Right lobe of liver (tissue), 6 donors: ENCODE results near the gene FITM2. TPM values are rescaled to one million over a fixed set of nuclear protein-coding genes. Genes with fewer than 3 reads are reported as not detected.

Experiments
- ATAC-seq, 4 donors: fragments of 200-7000 bp; cut with Tn5 transposase; one replicate each; pipeline ENCODE4 v1.9.1; 2020; ENCODE audit warnings: mild to moderate bottlenecking in 4 of 4, moderate library complexity in 4 of 4
- DNase-seq, 3 donors: peaks; one replicate each; pipeline ENCODE4 v3.0.0-alpha.2; 2020
- H3K27ac ChIP-seq, 3 donors: fragments of 200-600 bp; one replicate each; pipeline ENCODE4 v1.8.0; 2022
- H3K27me3 ChIP-seq, 2 donors: fragments of 200-600 bp; one replicate each; pipeline ENCODE4 v1.8.0; 2022
- H3K36me3 ChIP-seq, 4 donors: fragments of 200-600 bp; sonication (generic) in 1 of 4; one replicate each; pipeline versions ENCODE4 v1.5.1 to v1.8.0; 2017 to 2022; ENCODE audit warnings: control low read depth in 1 of 4
- H3K4me1 ChIP-seq, 4 donors: fragments of 200-600 bp; sonication (generic) in 1 of 4; one replicate each; pipeline versions ENCODE4 v1.5.1 to v1.8.0; 2017 to 2022; ENCODE audit warnings: control low read depth in 1 of 4
- H3K4me3 ChIP-seq, 3 donors: fragments of 200-600 bp; one replicate each; pipeline ENCODE4 v1.8.0; 2022
- H3K9me3 ChIP-seq, 4 donors: fragments of 200-600 bp; sonication (generic) in 1 of 4; one replicate each; pipeline versions ENCODE4 v1.5.1 to v1.8.0; 2017 to 2022; ENCODE audit warnings: control low read depth in 1 of 4
- POLR2A ChIP-seq: fragments of 450-650 bp; IDR thresholded peaks from one replicate; pipeline ENCODE4 v1.6.1; 2017; ENCODE audit warnings: antibody characterized with exemption, mild to moderate bottlenecking
- WGBS: methylation state at CpG from one replicate; pipeline ENCODE4 v1.1.6; 2018; ENCODE audit warnings: low coverage, low lambda C conversion rate; ENCODE audit not compliant: insufficient coverage; ENCODE audit errors: missing lambda C conversion rate; 5-methylcytosine and 5-hydroxymethylcytosine counted together
- intact Hi-C, 2 donors: fragments of 100-400 bp; cut with DNase I; formaldehyde crosslinking; loops; one replicate each; pipeline versions ENCODE4 v1.11.2 to v1.14.1; 2022
- total RNA-seq, 6 experiments: library from RNA; depleted of rRNA in 2 of 6; stranded (reverse); fragments of >200 nt in 2 of 6; fragmentation: NEBNext Ultra II Directional in 3 of 6; extraction: Animal tissue kit (Norgen Biotek cat#: 25700) in 3 of 6; gene quantifications; one replicate each; pipeline versions ENCODE4 v1.1.0 to v1.2.4, GENCODE V29; 2016 to 2023
- TF ChIP-seq, protein P1 (sequence below), 4 donors: fragments of 200-600 bp in 3 of 4; fragments of 450-650 bp in 1 of 4; IDR thresholded peaks; one replicate each; pipeline versions ENCODE4 v1.5.1 to v1.8.0; 2016 to 2022; ENCODE audit warnings: antibody characterized with exemption in 4 of 4, mild to moderate bottlenecking in 2 of 4
- donor health status: DM: no; HTN: yes; CAD: no.
- donor health status: DM: no; HTN: no; CAD: no.
- donor health status: DM: no; HTN: no; CAD: no.
- donor health status: DM: no; HTN: yes; CAD: no.
- donor health status: DM: no; HTN: yes; CAD: no.

The FITM2 gene
- total RNA-seq, 6 experiments from 2014 or later = 3.6 to 8.0 (median 6.4) TPM

DNA sequence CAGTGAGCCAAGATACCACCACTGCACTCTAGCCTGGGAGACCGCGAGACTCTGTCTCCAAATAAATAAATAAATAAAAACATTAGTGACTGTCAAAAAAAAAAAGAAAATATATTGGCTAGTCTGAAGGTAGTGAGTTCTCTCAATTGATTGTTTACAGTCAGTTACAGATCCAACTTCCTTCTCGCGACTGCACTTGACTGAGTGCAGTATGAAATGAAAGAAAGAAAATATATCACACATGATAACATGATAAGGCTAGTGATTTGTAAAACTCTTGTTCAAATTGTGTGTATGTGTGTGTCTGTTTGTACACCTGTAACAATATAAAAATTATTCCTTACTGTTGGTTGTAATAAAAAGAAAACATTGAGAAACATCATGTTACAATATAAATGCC is 33.7 kb upstream of the FITM2 start:
- TF ChIP-seq, protein P1, sequence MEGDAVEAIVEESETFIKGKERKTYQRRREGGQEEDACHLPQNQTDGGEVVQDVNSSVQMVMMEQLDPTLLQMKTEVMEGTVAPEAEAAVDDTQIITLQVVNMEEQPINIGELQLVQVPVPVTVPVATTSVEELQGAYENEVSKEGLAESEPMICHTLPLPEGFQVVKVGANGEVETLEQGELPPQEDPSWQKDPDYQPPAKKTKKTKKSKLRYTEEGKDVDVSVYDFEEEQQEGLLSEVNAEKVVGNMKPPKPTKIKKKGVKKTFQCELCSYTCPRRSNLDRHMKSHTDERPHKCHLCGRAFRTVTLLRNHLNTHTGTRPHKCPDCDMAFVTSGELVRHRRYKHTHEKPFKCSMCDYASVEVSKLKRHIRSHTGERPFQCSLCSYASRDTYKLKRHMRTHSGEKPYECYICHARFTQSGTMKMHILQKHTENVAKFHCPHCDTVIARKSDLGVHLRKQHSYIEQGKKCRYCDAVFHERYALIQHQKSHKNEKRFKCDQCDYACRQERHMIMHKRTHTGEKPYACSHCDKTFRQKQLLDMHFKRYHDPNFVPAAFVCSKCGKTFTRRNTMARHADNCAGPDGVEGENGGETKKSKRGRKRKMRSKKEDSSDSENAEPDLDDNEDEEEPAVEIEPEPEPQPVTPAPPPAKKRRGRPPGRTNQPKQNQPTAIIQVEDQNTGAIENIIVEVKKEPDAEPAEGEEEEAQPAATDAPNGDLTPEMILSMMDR (IDR thresholded peaks at IDR 0.05) = no peak
- no peak for TF ChIP-seq POLR2A
- intact Hi-C loops = no loop called here
- no peak for DNase-seq
- ATAC-seq = no peak
- 72% methylated on average over 4 of the region's 4 CpGs for WGBS
- Histone ChIP-seq H3K9me3 (no peaks in the 10 kb centered on the region), H3K4me1 (no peaks in the 10 kb centered on the region), H3K4me3 (no peak overlapping the region), H3K27me3 (no peaks in the 10 kb centered on the region), H3K27ac (no peak overlapping the region), H3K36me3 (no peaks in the 10 kb centered on the region)

DNA sequence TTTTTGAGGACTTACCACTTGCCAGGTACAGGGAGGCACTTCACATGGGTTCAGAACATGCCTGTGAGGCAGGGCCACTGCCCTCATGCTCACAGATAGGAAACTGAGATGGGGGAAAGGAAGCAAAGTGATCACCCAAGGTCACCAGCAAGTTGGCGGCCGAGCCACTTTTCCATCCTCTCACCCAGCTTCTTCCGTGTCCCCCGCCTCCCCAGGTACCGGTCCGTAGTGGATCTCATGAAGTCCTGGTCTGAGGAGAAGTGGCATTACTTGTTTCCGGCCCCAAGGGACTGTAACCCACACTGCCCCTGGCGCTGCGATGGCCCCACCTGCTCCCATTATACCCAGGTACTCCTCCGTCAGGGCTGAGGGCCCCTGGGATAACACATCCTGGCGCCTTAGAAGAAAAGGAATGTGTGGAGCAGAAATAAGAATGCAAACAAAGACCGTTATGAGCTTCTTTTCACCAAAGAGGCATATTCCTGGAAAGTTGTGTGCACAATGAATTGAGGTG is 32.2 kb upstream of the FITM2 start:
- TF ChIP-seq, protein P1 (IDR thresholded peaks at IDR 0.05) = no peak
- TF ChIP-seq POLR2A = no peak
- Histone ChIP-seq H3K27ac (no peak overlapping the region), H3K36me3 (no peaks in the 10 kb centered on the region), H3K27me3 (no peaks in the 10 kb centered on the region), H3K9me3 (no peaks in the 10 kb centered on the region), H3K4me1 (no peaks in the 10 kb centered on the region), H3K4me3 (no peak overlapping the region)
- no peak for DNase-seq
- intact Hi-C loops = no loop called here
- WGBS = 88% methylated on average over 1 of the region's 12 CpGs
- ATAC-seq = no peak

- no peak for ATAC-seq
- no peak for TF ChIP-seq POLR2A
- TF ChIP-seq, protein P1 (IDR thresholded peaks at IDR 0.05) = no peak
- Histone ChIP-seq H3K27me3 (no peaks in the 10 kb centered on the region), H3K27ac (no peak overlapping the region), H3K36me3 (no peaks in the 10 kb centered on the region), H3K4me3 (no peak overlapping the region), H3K9me3 (no peaks in the 10 kb centered on the region), H3K4me1 (no peaks in the 10 kb centered on the region)
- intact Hi-C loops = no loop called here
- peak in 1 of 3 donors; percentile 1 for DNase-seq
- WGBS = 60% methylated on average over 5 of the region's 6 CpGs
Measured at GRCh38 chr20:44342248-44342647, 31.2 kb upstream of the FITM2 start.

DNA sequence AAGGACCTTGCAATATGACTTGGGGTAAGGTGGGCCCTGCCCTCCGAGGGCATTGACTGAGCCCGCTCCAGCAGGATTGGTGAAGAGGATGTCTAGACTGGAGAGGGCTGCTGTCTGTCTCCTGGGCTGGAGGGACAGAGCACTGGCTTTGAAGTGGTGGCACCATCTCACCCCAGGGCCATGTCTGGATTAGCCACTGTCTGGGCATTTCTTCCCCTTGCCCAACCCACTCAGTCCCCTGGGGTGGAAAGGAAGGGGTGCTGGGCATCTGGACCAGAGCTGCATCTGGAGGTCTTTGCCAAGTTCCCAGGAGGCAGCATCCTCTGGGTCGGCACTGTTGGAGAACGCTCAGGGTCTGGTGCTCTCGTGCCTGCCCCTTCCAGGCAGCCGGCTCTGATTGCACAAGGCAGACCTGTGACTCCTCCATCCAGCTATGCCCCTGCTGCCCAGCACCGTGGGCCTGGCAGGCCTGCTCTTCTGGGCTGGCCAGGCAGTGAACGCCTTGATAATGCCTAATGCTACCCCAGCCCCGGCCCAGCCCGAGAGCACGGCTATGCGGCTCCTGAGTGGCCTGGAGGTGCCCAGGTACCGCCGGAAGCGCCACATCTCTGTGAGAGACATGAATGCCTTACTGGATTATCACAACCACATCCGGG is 25.9 kb upstream of the FITM2 start, which contains the start of gene R3HDML:
R3HDML (plus strand) TSS at position 319 of the 656 bp plus-strand sequence; CDS start at position 434, 115 bp downstream.
- no peaks in the 10 kb centered on the region for H3K9me3 ChIP-seq
- no peaks in the 10 kb centered on the region for H3K27me3 ChIP-seq
- intact Hi-C loops = no loop called here
- no peaks in the 10 kb centered on the region for H3K36me3 ChIP-seq
- TF ChIP-seq, protein P1 (IDR thresholded peaks at IDR 0.05) = no peak
- no peak within 1 kb of the TSS for H3K27ac ChIP-seq
- ATAC-seq = peak in 1 of 4 donors; percentile 25
- no peak within 1 kb of the TSS for H3K4me3 ChIP-seq
- DNase-seq = no peak
- no peaks in the 10 kb centered on the region for H3K4me1 ChIP-seq
- 60% methylated on average over 3 of the region's 16 CpGs for WGBS
